HG03442 (cell line): ENCODE measurements around the gene OXCT1.
"Not testable (repeated sequence)": the region's sequence is repeated elsewhere in the genome, so short reads cannot be mapped to it uniquely, and the experiment has no call there.

Source experiments
- ATAC-seq: cut with Tn5 transposase; IDR thresholded peaks from one replicate; pipeline ENCODE4 v1.9.1; 2021; ENCODE audit warnings: mild to moderate bottlenecking, moderate library complexity; ENCODE audit not compliant: unreplicated experiment

The OXCT1 gene

GRCh38 chr5:41874512-41875060, 4.4 kb upstream of the OXCT1 start:
- ATAC-seq, result no peak

GRCh38 chr5:41871852-41872251, 1.6 kb upstream of the OXCT1 start:
- ATAC-seq, result no peak

GRCh38 chr5:41870627-41871048, 413 bp upstream of the OXCT1 start:
- ATAC-seq, result no peak

- peak; percentile 1 for ATAC-seq
These were observed 988 bp downstream of the OXCT1 start for GRCh38 chr5:41869151-41869723.

GRCh38 chr5:41863871-41864486, 6.2 kb downstream of the OXCT1 start:
- peak; percentile 72 for ATAC-seq

GRCh38 chr5:41858890-41859289, 11.3 kb downstream of the OXCT1 start:
- ATAC-seq, result no peak

GRCh38 chr5:41857989-41858388, 12.2 kb downstream of the OXCT1 start:
- ATAC-seq, result no peak

- ATAC-seq, result peak; percentile 95
These were observed 13.4 kb downstream of the OXCT1 start for GRCh38 chr5:41856644-41857491.

- no peak for ATAC-seq
These were observed 17.9 kb downstream of the OXCT1 start for GRCh38 chr5:41852293-41852692.

GRCh38 chr5:41851116-41851515, 19.1 kb downstream of the OXCT1 start:
- ATAC-seq, result no peak

GRCh38 chr5:41848983-41849382, 21.2 kb downstream of the OXCT1 start:
- ATAC-seq, result no peak

- not testable (repeated sequence) for ATAC-seq
These were observed 24.5 kb downstream of the OXCT1 start for GRCh38 chr5:41845751-41846150.

GRCh38 chr5:41844502-41844901, 25.7 kb downstream of the OXCT1 start:
- ATAC-seq, result no peak

- ATAC-seq, result peak; percentile 49
These were observed 26.5 kb downstream of the OXCT1 start for GRCh38 chr5:41843456-41844370.

- peak; percentile 89 for ATAC-seq
These were observed 27.4 kb downstream of the OXCT1 start for GRCh38 chr5:41842777-41843176.

- ATAC-seq, result no peak
These were observed 28.9 kb downstream of the OXCT1 start for GRCh38 chr5:41841325-41841724.

GRCh38 chr5:41840251-41840650, 30.0 kb downstream of the OXCT1 start:
- no peak for ATAC-seq

GRCh38 chr5:41837793-41838192, 32.4 kb downstream of the OXCT1 start:
- no peak for ATAC-seq

- ATAC-seq, result peak; percentile 49
These were observed 34.6 kb downstream of the OXCT1 start for GRCh38 chr5:41835645-41836044.

- no peak for ATAC-seq
These were observed 35.7 kb downstream of the OXCT1 start for GRCh38 chr5:41834506-41834905.

GRCh38 chr5:41832430-41832829, 37.8 kb downstream of the OXCT1 start:
- ATAC-seq, result no peak
